Muscle layer of colon (tissue), 2 donors: ENCODE measurements around the gene OSBPL5.

Experiments used
- H3K27ac ChIP-seq: one replicate; pipeline ENCODE4 v1.7.0; 2013; ENCODE audit warnings: low read depth, mild to moderate bottlenecking, low read length, moderate library complexity
- H3K27me3 ChIP-seq, 2 donors: one replicate each; pipeline ENCODE4 v1.7.0; 2013; ENCODE audit warnings: low read length in 2 of 2, mild to moderate bottlenecking in 2 of 2; ENCODE audit not compliant: insufficient read depth in 2 of 2, control insufficient read depth in 1 of 2
- H3K36me3 ChIP-seq: one replicate; pipeline ENCODE4 v1.7.0; 2013; ENCODE audit warnings: mild to moderate bottlenecking, low read length; ENCODE audit not compliant: insufficient read depth
- H3K4me1 ChIP-seq: one replicate; pipeline ENCODE4 v1.7.0; 2013; ENCODE audit warnings: mild to moderate bottlenecking, low read length; ENCODE audit not compliant: insufficient read depth
- H3K4me3 ChIP-seq, 2 donors: one replicate each; pipeline ENCODE4 v1.7.0; 2013; ENCODE audit warnings: low read length in 2 of 2, low read depth in 1 of 2, mild to moderate bottlenecking in 1 of 2, moderate library complexity in 1 of 2
- H3K9ac ChIP-seq: one replicate; pipeline ENCODE4 v1.7.0; 2013; ENCODE audit warnings: low read length
- H3K9me3 ChIP-seq: one replicate; pipeline ENCODE4 v1.7.0; 2013; ENCODE audit warnings: mild to moderate bottlenecking, low read length
- donor health status: abdominal sarcoma.
- donor health status: Adenocarcinoma of cecum.

The OSBPL5 gene

DNA sequence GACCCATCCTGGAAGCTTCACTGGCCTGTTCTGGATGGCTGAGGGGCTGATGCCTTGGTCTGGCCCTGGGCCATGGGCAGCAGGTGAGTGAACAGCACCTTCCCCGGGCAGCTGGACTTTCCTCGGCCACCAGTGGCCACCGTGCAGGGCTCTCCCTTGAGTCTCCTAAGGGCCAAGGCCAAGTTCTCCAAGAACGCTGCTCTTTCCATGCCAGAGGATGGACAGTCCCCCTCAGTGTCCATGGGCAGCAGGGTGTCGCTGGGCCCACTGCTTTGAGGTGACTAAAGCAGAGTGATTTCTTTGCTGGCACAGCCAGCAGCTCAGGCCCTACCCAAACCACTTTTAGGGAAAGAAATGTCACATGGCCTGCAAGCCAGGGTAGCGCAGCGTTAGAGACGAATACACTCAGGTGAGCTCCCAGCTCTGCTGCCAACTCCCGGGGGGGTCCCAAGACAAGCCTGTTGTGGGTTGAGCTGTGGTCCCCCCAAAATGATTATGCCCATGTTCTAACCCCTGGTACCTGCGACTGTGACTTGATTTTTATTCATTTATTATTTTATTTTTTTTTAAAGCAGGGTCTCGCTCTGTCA is 104.6 kb downstream of the OSBPL5 start:
- H3K9ac ChIP-seq, result no peak overlapping the region

GRCh38 chr11:3058753-3059664 is 106.1 kb downstream of the OSBPL5 start:
- H3K27me3 ChIP-seq, result no peaks in the 10 kb centered on the region
- H3K9ac ChIP-seq, result no peak overlapping the region
- H3K4me3 ChIP-seq, result no peak overlapping the region
- H3K9me3 ChIP-seq, result no peaks in the 10 kb centered on the region
- H3K4me1 ChIP-seq, result peaks cover 14% of the 10 kb centered on the region
- no peaks in the 10 kb centered on the region for H3K36me3 ChIP-seq
- no peak overlapping the region for H3K27ac ChIP-seq

More for the DNA sequence above, 104.6 kb downstream of the OSBPL5 start:
- no peak overlapping the region for H3K27ac ChIP-seq
- H3K27me3 ChIP-seq, result no peaks in the 10 kb centered on the region
- H3K36me3 ChIP-seq, result no peaks in the 10 kb centered on the region
- H3K9me3 ChIP-seq, result no peaks in the 10 kb centered on the region
- no peak overlapping the region for H3K4me3 ChIP-seq
- H3K4me1 ChIP-seq, result peaks cover 12% of the 10 kb centered on the region

GRCh38 chr11:3057069-3057963 is 107.8 kb downstream of the OSBPL5 start, which contains the start of gene CARS1:
Gene CARS1, minus strand, starts transcription at chr11:3057423. Its CDS starts 56 bp downstream, at chr11:3057367.
- Histone ChIP-seq H3K4me3 (peak within 1 kb of the TSS; percentile 69 to 80), H3K4me1 (peaks cover 19% of the 10 kb centered on the region), H3K27me3 (no peaks in the 10 kb centered on the region), H3K36me3 (no peaks in the 10 kb centered on the region), H3K27ac (peak within 1 kb of the TSS; percentile 87), H3K9me3 (no peaks in the 10 kb centered on the region), H3K9ac (peak within 1 kb of the TSS; percentile 82)

DNA sequence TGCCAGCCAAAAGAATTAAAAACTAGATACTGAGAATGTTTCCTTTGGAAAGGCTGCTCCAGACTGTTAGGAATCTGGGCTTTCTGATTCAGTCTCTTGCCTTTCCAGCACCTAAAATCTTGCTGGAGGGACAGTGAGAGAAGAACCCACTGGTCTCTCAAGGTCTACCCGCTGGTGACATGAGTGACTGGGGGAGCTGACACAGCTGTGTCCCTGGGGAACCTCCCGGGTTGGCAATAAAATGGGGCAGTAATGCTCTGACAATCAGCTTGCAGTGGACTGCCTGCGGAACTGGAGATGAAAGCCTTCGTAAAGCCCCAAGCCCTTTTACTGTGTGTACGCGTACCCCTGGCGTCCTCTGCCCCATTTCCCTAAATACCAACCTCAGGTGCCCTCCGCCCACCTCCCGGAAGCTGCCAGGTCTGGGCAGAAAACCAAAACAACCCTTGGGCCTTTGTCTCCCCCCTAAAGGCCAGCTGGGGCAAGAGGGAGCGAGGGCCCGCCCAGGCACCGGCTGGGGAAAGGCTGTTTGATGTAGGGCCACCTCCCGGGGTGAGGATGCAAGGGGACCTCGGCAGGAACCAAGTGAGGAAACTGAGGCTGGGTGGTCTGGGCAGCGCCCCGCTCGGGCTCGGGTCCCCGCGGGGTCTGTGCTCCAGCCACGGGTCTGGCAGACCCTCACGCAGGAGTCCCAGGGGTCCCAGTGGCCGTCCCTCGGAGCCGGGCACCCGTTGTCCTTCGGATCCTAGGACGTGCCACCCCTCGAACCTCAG is 108.6 kb downstream of the OSBPL5 start:
- peak overlapping the region; percentile 69 to 80 for H3K4me3 ChIP-seq
- peak overlapping the region; percentile 87 for H3K27ac ChIP-seq
- H3K9me3 ChIP-seq, result no peaks in the 10 kb centered on the region
- H3K36me3 ChIP-seq, result peaks cover 4% of the 10 kb centered on the region
- no peaks in the 10 kb centered on the region for H3K27me3 ChIP-seq
- peaks cover 19% of the 10 kb centered on the region for H3K4me1 ChIP-seq
- H3K9ac ChIP-seq, result peak overlapping the region; percentile 82

DNA sequence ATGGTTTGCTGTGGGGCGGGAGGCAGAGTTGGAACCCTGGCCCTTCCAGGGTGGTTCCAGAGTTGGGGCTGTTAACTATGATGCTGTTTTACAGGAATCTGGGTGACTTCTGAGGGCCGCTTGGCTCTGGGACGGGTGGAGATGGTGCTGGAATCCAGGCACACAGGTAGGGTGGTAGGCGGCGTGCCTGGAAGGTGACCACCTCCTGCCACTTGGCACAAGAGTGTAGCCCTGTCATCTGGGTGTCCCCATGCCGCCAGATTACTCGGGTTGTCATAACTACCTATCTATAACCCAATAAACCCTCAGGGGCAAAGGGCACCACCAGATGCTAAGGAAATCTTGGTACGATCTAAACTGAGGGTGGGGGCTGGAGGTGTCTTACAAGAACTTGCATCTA is 109.2 kb downstream of the OSBPL5 start:
- Histone ChIP-seq H3K9ac (peak overlapping the region; percentile 82), H3K36me3 (peaks cover 6% of the 10 kb centered on the region), H3K27me3 (no peaks in the 10 kb centered on the region), H3K9me3 (no peaks in the 10 kb centered on the region), H3K4me1 (peaks cover 20% of the 10 kb centered on the region), H3K27ac (peak overlapping the region; percentile 15), H3K4me3 (peak overlapping the region in 1 of 2 donors; percentile 80)

DNA sequence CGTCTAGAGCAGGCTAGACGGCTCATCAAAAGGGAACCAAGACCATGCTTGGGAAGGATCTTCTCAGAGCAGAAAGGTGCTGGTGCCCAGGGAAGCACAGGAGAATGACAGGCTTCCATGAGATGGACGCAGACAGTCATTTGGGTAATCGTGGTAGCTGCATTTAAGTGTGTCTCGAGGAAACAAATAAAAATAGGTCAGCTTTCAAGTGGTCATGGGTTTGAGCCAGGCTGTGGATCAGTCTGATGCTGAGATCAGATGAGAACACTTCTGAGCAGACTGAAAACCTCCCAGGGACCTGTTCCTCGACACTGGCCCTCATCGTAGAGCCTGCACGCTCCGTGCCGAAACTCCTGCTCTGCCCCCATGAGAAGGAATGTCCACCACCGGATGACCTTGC is 112.5 kb downstream of the OSBPL5 start:
- H3K9me3 ChIP-seq, result no peaks in the 10 kb centered on the region
- no peak overlapping the region for H3K4me3 ChIP-seq
- H3K9ac ChIP-seq, result no peak overlapping the region
- H3K27me3 ChIP-seq, result no peaks in the 10 kb centered on the region
- H3K27ac ChIP-seq, result no peak overlapping the region
- H3K4me1 ChIP-seq, result peaks cover 37% of the 10 kb centered on the region
- peaks cover 6% of the 10 kb centered on the region for H3K36me3 ChIP-seq

DNA sequence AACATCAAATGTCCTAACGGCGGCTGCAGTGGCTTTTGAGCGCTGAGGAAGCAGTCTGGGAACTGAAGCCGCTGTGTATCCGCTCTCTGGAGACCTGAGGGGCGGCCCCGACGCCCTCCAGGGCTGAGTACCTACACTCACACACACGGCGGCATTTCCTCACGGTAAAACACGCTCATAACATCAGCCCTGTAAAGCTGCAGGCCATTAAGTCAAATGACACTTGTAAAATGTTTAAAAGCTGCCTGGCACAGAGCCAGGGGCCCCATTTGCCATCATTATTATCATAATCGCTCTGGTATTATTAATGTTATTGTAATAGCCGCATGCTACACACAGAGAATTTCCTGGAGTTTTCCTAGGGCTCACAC is 113.0 kb downstream of the OSBPL5 start:
- Histone ChIP-seq H3K27ac (no peak overlapping the region), H3K27me3 (no peaks in the 10 kb centered on the region), H3K9me3 (no peaks in the 10 kb centered on the region), H3K4me3 (no peak overlapping the region), H3K36me3 (peaks cover 11% of the 10 kb centered on the region), H3K4me1 (peaks cover 37% of the 10 kb centered on the region), H3K9ac (no peak overlapping the region)

DNA sequence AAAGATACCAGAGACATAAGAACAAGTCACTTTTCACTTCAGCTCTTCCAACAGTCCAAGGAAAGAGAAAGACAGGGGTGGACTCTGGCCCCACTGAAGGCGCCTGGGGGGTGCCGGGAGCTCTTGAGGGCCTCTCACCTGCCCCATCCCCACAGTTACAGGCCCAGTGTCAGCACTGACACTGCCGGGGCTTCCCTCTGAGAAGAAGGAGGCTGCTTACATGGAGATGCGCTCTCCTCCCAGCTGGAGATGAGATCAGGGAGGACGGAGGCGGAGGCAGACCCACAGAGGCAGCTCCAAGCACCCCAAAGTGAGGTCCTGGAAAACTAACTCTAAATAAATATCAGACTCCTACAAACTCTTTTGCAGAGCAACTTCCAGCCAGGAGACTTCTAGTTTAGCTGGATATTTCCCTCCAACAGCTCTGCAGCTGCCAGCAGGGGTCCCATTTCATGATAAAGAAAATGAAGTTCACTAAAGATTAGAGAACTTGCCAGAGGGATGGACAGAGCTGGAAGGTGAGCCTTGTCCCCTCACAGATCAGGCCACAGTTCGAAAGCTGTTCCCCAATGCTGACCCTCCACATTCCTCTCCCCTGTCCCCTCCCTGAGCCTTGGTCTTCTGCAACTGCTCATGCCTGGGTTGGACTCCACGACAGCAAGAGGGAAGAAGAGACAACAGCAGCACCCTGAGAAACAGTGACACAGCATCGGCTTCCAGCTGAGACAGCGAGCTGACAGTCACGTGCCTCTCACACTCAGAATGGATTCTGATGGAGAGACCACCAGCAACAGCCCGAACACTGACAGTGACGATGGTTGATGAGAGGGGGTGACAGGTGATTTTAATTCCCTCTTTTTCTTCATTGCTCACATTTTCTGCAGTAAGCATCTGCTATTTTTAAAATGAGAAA is 113.7 kb downstream of the OSBPL5 start:
- H3K4me1 ChIP-seq, result peaks cover 34% of the 10 kb centered on the region
- no peaks in the 10 kb centered on the region for H3K9me3 ChIP-seq
- H3K27me3 ChIP-seq, result no peaks in the 10 kb centered on the region
- H3K9ac ChIP-seq, result no peak overlapping the region
- no peak overlapping the region for H3K4me3 ChIP-seq
- H3K36me3 ChIP-seq, result peaks cover 11% of the 10 kb centered on the region
- H3K27ac ChIP-seq, result no peak overlapping the region

DNA sequence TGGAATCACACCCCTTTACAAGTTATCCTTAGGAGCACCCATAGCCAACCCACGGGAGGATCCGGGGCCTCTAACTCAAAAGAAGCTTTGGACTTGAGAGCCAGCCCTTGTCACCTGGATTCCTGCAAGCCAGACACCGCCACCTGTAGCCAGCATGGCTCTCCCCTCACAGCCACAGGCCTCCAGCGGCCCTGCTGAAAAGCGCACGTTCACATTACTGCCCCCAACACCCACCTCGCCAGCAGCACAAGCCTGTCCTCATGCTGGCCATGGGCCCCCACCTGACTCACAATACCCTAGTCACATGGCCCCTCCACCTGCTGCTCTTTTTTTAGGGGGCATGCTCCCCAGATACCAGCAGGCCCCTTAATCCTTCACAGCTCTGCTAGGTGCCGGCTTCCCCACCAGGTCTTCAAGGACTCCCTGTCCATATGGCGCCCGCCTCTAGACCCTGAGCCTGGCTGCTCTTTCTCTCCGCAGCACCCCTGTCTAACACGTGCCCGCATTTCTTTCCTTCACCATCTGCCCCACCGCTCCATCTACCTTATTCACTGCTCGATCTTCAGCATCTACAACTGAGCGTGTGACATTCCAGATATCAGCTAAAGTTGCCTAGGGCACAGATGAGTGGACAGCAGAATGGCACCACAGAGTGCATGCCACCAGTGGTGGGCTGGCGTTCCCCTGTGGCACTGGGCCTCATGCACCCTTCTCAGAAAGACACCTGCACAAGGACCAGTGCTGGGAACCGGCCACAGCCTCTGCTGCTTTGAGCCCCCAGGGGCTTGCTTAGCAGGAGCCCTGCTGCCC is 114.5 kb downstream of the OSBPL5 start:
- no peak overlapping the region for H3K27ac ChIP-seq
- peaks cover 25% of the 10 kb centered on the region for H3K4me1 ChIP-seq
- H3K4me3 ChIP-seq, result no peak overlapping the region
- H3K9ac ChIP-seq, result no peak overlapping the region
- peaks cover 11% of the 10 kb centered on the region for H3K36me3 ChIP-seq
- no peaks in the 10 kb centered on the region for H3K9me3 ChIP-seq
- no peaks in the 10 kb centered on the region for H3K27me3 ChIP-seq
